ENCODE results near the gene CSNK1D.

The CSNK1D gene

GRCh38 chr17:82281076-82281475 is 7.6 kb upstream of the CSNK1D start:
- Histone ChIP-seq H3K4me1 (ENCODE audit: control insufficient read depth, insufficient read depth, low read length) (peaks cover 17% of the 10 kb centered on the region), H3K9me3 (ENCODE audit: control insufficient read depth, insufficient read depth, low read depth, low read length) (no peaks in the 10 kb centered on the region), H3K27ac (ENCODE audit: low read depth, low read length) (no peak overlapping the region), H3K9ac (ENCODE audit: low read length) (no peak overlapping the region), H3K36me3 (ENCODE audit: control insufficient read depth, insufficient read depth, low read length) (no peaks in the 10 kb centered on the region), H3K4me3 (ENCODE audit: low read depth, low read length) (no peak overlapping the region), H3K27me3 (ENCODE audit: control insufficient read depth, insufficient read depth, low read length) (no peaks in the 10 kb centered on the region)

GRCh38 chr17:82280537-82280936 is 7.0 kb upstream of the CSNK1D start:
- Histone ChIP-seq H3K4me1 (ENCODE audit: control insufficient read depth, insufficient read depth, low read length) (peaks cover 17% of the 10 kb centered on the region), H3K27me3 (ENCODE audit: control insufficient read depth, insufficient read depth, low read length) (no peaks in the 10 kb centered on the region), H3K9ac (ENCODE audit: low read length) (no peak overlapping the region), H3K9me3 (ENCODE audit: control insufficient read depth, insufficient read depth, low read depth, low read length) (no peaks in the 10 kb centered on the region), H3K4me3 (ENCODE audit: low read depth, low read length) (no peak overlapping the region), H3K36me3 (ENCODE audit: control insufficient read depth, insufficient read depth, low read length) (no peaks in the 10 kb centered on the region), H3K27ac (ENCODE audit: low read depth, low read length) (no peak overlapping the region)

- no peak overlapping the region for H3K27ac ChIP-seq (ENCODE audit: low read depth, low read length)
Measured at GRCh38 chr17:82278786-82279391, 5.4 kb upstream of the CSNK1D start.

GRCh38 chr17:82278308-82278707 is 4.8 kb upstream of the CSNK1D start:
- no peaks in the 10 kb centered on the region for H3K9me3 ChIP-seq (ENCODE audit: control insufficient read depth, insufficient read depth, low read depth, low read length)
- H3K27me3 ChIP-seq (ENCODE audit: control insufficient read depth, insufficient read depth, low read length): 0 out of 2 replicates have a peak, but pooled peaks cover 3% of the 10 kb centered on the region
- peaks cover 25% of the 10 kb centered on the region for H3K4me1 ChIP-seq (ENCODE audit: control insufficient read depth, insufficient read depth, low read length)
- no peak overlapping the region for H3K9ac ChIP-seq (ENCODE audit: low read length)
- no peak overlapping the region for H3K4me3 ChIP-seq (ENCODE audit: low read depth, low read length)
- H3K36me3 ChIP-seq (ENCODE audit: control insufficient read depth, insufficient read depth, low read length): no peaks in the 10 kb centered on the region
- no peak overlapping the region for H3K27ac ChIP-seq (ENCODE audit: low read depth, low read length)

More at GRCh38 chr17:82278786-82279391, 5.4 kb upstream of the CSNK1D start:
- Histone ChIP-seq H3K27me3 (ENCODE audit: control insufficient read depth, insufficient read depth, low read length) (0 out of 2 replicates have a peak, but pooled peaks cover 3% of the 10 kb centered on the region), H3K36me3 (ENCODE audit: control insufficient read depth, insufficient read depth, low read length) (no peaks in the 10 kb centered on the region), H3K9ac (ENCODE audit: low read length) (no peak overlapping the region), H3K4me3 (ENCODE audit: low read depth, low read length) (no peak overlapping the region), H3K4me1 (ENCODE audit: control insufficient read depth, insufficient read depth, low read length) (peaks cover 22% of the 10 kb centered on the region), H3K9me3 (ENCODE audit: control insufficient read depth, insufficient read depth, low read depth, low read length) (no peaks in the 10 kb centered on the region)

- Histone ChIP-seq H3K4me1 (ENCODE audit: control insufficient read depth, insufficient read depth, low read length) (peaks cover 25% of the 10 kb centered on the region), H3K9ac (ENCODE audit: low read length) (no peak overlapping the region), H3K36me3 (ENCODE audit: control insufficient read depth, insufficient read depth, low read length) (no peaks in the 10 kb centered on the region), H3K27ac (ENCODE audit: low read depth, low read length) (no peak overlapping the region), H3K9me3 (ENCODE audit: control insufficient read depth, insufficient read depth, low read depth, low read length) (no peaks in the 10 kb centered on the region), H3K4me3 (ENCODE audit: low read depth, low read length) (no peak overlapping the region), H3K27me3 (ENCODE audit: control insufficient read depth, insufficient read depth, low read length) (0 out of 2 replicates have a peak, but pooled peaks cover 3% of the 10 kb centered on the region)
Measured at GRCh38 chr17:82277851-82278250, 4.4 kb upstream of the CSNK1D start.

GRCh38 chr17:82276938-82277337 is 3.4 kb upstream of the CSNK1D start:
- no peak overlapping the region for H3K9ac ChIP-seq (ENCODE audit: low read length)
- H3K36me3 ChIP-seq (ENCODE audit: control insufficient read depth, insufficient read depth, low read length): peaks cover 1% of the 10 kb centered on the region
- peaks cover 25% of the 10 kb centered on the region for H3K4me1 ChIP-seq (ENCODE audit: control insufficient read depth, insufficient read depth, low read length)
- H3K27ac ChIP-seq (ENCODE audit: low read depth, low read length): no peak overlapping the region
- no peak overlapping the region for H3K4me3 ChIP-seq (ENCODE audit: low read depth, low read length)
- H3K9me3 ChIP-seq (ENCODE audit: control insufficient read depth, insufficient read depth, low read depth, low read length): no peaks in the 10 kb centered on the region
- H3K27me3 ChIP-seq (ENCODE audit: control insufficient read depth, insufficient read depth, low read length): 0 out of 2 replicates have a peak, but pooled peaks cover 3% of the 10 kb centered on the region

- Histone ChIP-seq H3K9me3 (ENCODE audit: control insufficient read depth, insufficient read depth, low read depth, low read length) (no peaks in the 10 kb centered on the region), H3K36me3 (ENCODE audit: control insufficient read depth, insufficient read depth, low read length) (peaks cover 15% of the 10 kb centered on the region), H3K4me3 (ENCODE audit: low read depth, low read length) (no peak overlapping the region), H3K27me3 (ENCODE audit: control insufficient read depth, insufficient read depth, low read length) (0 out of 2 replicates have a peak, but pooled peaks cover 3% of the 10 kb centered on the region), H3K4me1 (ENCODE audit: control insufficient read depth, insufficient read depth, low read length) (peaks cover 29% of the 10 kb centered on the region), H3K27ac (ENCODE audit: low read depth, low read length) (no peak overlapping the region), H3K9ac (ENCODE audit: low read length) (no peak overlapping the region)
Measured at GRCh38 chr17:82275326-82275725, 1.8 kb upstream of the CSNK1D start.

GRCh38 chr17:82274134-82275020 is 877 bp upstream of the CSNK1D start:
- 0 out of 2 replicates have a peak, but pooled peaks cover 3% of the 10 kb centered on the region for H3K27me3 ChIP-seq (ENCODE audit: control insufficient read depth, insufficient read depth, low read length)
- H3K9ac ChIP-seq (ENCODE audit: low read length): no peak overlapping the region
- H3K4me3 ChIP-seq (ENCODE audit: low read depth, low read length): peak overlapping the region; percentile 86
- H3K27ac ChIP-seq (ENCODE audit: low read depth, low read length): no peak overlapping the region
- H3K9me3 ChIP-seq (ENCODE audit: control insufficient read depth, insufficient read depth, low read depth, low read length): no peaks in the 10 kb centered on the region
- peaks cover 35% of the 10 kb centered on the region for H3K4me1 ChIP-seq (ENCODE audit: control insufficient read depth, insufficient read depth, low read length)
- peaks cover 22% of the 10 kb centered on the region for H3K36me3 ChIP-seq (ENCODE audit: control insufficient read depth, insufficient read depth, low read length)

GRCh38 chr17:82272495-82273326 is 789 bp downstream of the CSNK1D start:
- Histone ChIP-seq H3K9ac (ENCODE audit: low read length) (peak overlapping the region; percentile 89), H3K9me3 (ENCODE audit: control insufficient read depth, insufficient read depth, low read depth, low read length) (no peaks in the 10 kb centered on the region), H3K4me3 (ENCODE audit: low read depth, low read length) (peak overlapping the region; percentile 86), H3K36me3 (ENCODE audit: control insufficient read depth, insufficient read depth, low read length) (peaks cover 36% of the 10 kb centered on the region), H3K27ac (ENCODE audit: low read depth, low read length) (peak overlapping the region; percentile 100), H3K27me3 (ENCODE audit: control insufficient read depth, insufficient read depth, low read length) (0 out of 2 replicates have a peak, but pooled peaks cover 3% of the 10 kb centered on the region), H3K4me1 (ENCODE audit: control insufficient read depth, insufficient read depth, low read length) (peaks cover 34% of the 10 kb centered on the region)

GRCh38 chr17:82271401-82271800 is 2.1 kb downstream of the CSNK1D start:
- Histone ChIP-seq H3K27me3 (ENCODE audit: control insufficient read depth, insufficient read depth, low read length) (0 out of 2 replicates have a peak, but pooled peaks cover 3% of the 10 kb centered on the region), H3K4me1 (ENCODE audit: control insufficient read depth, insufficient read depth, low read length) (peaks cover 29% of the 10 kb centered on the region), H3K9ac (ENCODE audit: low read length) (no peak overlapping the region), H3K36me3 (ENCODE audit: control insufficient read depth, insufficient read depth, low read length) (peaks cover 48% of the 10 kb centered on the region), H3K27ac (ENCODE audit: low read depth, low read length) (no peak overlapping the region), H3K4me3 (ENCODE audit: low read depth, low read length) (no peak overlapping the region), H3K9me3 (ENCODE audit: control insufficient read depth, insufficient read depth, low read depth, low read length) (no peaks in the 10 kb centered on the region)
